ENCODE measurements around the gene GNAQ. TPM values are rescaled to one million over a fixed set of nuclear protein-coding genes. Genes with fewer than 3 reads are reported as not detected.

GNAQ gene
- polyA plus RNA-seq, 2 of the 4 experiments (the other 2 are of a cell fraction): 17.9 to 60.0 TPM

- CTCF ChIA-PET: interaction anchor here (1.1 to 1.2 kb wide), 2 partner anchors 16 to 84 kb away, joined by 3 read pairs; no protein-coding TSS in a partner anchor
- POLR2A ChIA-PET: no interaction called here
- ATAC-seq (no peak), FAIRE-seq (peak; percentile 46), DNase-seq (ENCODE audit: low read depth in 1 of 2, low spot score in 1 of 2) (no peak)
- Histone ChIP-seq H3K27ac (no peak overlapping the region), H3K4me3 (no peak overlapping the region), H3K4me2 (no peak overlapping the region), H3K9me3 (no peaks in the 10 kb centered on the region), H3K4me1 (peaks cover 25% of the 10 kb centered on the region)
- no peak for TF ChIP-seq RFX5 (IDR thresholded peaks at IDR 0.05)
- TF ChIP-seq NFE2L2 (conservative IDR thresholded peaks at IDR 0.05; ENCODE audit: low read length): no peak
- TF ChIP-seq, protein P1, sequence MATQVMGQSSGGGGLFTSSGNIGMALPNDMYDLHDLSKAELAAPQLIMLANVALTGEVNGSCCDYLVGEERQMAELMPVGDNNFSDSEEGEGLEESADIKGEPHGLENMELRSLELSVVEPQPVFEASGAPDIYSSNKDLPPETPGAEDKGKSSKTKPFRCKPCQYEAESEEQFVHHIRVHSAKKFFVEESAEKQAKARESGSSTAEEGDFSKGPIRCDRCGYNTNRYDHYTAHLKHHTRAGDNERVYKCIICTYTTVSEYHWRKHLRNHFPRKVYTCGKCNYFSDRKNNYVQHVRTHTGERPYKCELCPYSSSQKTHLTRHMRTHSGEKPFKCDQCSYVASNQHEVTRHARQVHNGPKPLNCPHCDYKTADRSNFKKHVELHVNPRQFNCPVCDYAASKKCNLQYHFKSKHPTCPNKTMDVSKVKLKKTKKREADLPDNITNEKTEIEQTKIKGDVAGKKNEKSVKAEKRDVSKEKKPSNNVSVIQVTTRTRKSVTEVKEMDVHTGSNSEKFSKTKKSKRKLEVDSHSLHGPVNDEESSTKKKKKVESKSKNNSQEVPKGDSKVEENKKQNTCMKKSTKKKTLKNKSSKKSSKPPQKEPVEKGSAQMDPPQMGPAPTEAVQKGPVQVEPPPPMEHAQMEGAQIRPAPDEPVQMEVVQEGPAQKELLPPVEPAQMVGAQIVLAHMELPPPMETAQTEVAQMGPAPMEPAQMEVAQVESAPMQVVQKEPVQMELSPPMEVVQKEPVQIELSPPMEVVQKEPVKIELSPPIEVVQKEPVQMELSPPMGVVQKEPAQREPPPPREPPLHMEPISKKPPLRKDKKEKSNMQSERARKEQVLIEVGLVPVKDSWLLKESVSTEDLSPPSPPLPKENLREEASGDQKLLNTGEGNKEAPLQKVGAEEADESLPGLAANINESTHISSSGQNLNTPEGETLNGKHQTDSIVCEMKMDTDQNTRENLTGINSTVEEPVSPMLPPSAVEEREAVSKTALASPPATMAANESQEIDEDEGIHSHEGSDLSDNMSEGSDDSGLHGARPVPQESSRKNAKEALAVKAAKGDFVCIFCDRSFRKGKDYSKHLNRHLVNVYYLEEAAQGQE (IDR thresholded peaks at IDR 0.05): no peak
- TF ChIP-seq ZC3H11A (IDR thresholded peaks at IDR 0.05): no peak
- no peak for TF ChIP-seq ELK1 (IDR thresholded peaks at IDR 0.05; ENCODE audit: low read depth, low read length)
- no peak for TF ChIP-seq BHLHE40 (IDR thresholded peaks at IDR 0.05; ENCODE audit: low read depth, low read length)
- TF ChIP-seq CEBPB (IDR thresholded peaks at IDR 0.05): no peak
- no peak for TF ChIP-seq HES2 (IDR thresholded peaks at IDR 0.05)
- no peak for TF ChIP-seq POLR2AphosphoS2 (conservative IDR thresholded peaks at IDR 0.05; ENCODE audit: low read length)
- TF ChIP-seq HOXA7 (CRISPR knock-in tag; IDR thresholded peaks at IDR 0.05): no peak
- no peak for TF ChIP-seq RCOR1 (IDR thresholded peaks at IDR 0.05; ENCODE audit: low read depth, low read length)
- no peak for TF ChIP-seq TFCP2L1 (CRISPR knock-in tag; IDR thresholded peaks at IDR 0.05)
- TF ChIP-seq HEYL (CRISPR knock-in tag; IDR thresholded peaks at IDR 0.05): no peak
- no peak for TF ChIP-seq CTCF (IDR thresholded peaks at IDR 0.05)
- TF ChIP-seq ESRRA (IDR thresholded peaks at IDR 0.05; ENCODE audit: borderline replicate concordance, low read length): no peak
- TF ChIP-seq KDM5A (IDR thresholded peaks at IDR 0.05): no peak
- no peak for TF ChIP-seq HOXB5 (CRISPR knock-in tag; IDR thresholded peaks at IDR 0.05)
- TF ChIP-seq JUN (IDR thresholded peaks at IDR 0.05): no peak
- WGBS (ENCODE audit: missing lambda C conversion rate): 65% methylated on average over 4 of the region's 4 CpGs
Measured at GRCh38 chr9:77834898-77835488, 196.6 kb downstream of the GNAQ start.

DNA sequence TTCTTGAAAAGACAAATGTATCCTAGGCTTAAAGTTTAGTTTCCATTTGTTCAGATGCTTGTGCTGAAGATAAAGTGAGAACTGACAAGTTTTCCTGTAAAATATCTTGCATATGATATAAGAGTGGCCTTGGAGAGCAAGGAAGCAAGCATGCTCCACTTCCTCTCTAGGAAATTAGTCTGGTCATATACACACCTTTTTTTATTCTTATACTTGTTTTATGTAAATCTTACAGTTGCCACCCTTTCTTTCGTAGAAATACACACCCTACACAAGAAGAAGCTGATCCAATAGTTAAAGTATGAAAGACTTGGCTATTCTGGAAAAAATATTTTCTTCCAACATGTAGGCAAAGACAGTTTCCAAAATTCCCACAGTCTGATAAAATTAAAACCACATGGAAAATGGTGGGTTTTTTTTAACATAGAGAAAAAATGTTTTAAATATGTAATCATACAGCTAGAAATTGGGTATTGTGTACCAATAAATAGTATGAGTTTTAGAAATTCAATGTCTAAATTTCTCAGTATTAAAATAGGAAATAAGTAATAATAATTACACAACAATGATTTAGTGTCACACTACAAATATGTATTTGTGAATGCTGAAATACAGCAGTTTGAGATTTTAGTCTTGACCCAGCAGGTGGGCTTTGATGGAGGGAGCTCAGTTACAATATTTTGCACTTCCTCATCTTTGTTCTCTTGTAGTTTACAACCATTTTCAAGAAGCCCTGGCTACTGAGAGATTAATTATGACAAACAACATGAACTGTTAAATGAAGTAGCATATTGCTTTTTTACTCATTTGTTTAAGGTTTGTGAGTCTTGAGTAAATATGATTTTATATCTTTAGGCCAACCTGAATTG lies 197.8 kb downstream of the GNAQ start:
- no peak for FAIRE-seq
- Histone ChIP-seq H3K4me1 (peaks cover 16% of the 10 kb centered on the region), H3K4me2 (no peak overlapping the region), H3K9me3 (no peaks in the 10 kb centered on the region), H3K27ac (no peak overlapping the region), H3K4me3 (no peak overlapping the region)
- TF ChIP-seq NPAS2 (CRISPR knock-in tag; IDR thresholded peaks at IDR 0.05; ENCODE audit: borderline replicate concordance): no peak
- TF ChIP-seq TP53 (CRISPR knock-in tag; IDR thresholded peaks at IDR 0.05): no peak
- no peak for TF ChIP-seq CEBPB (IDR thresholded peaks at IDR 0.05)
- no peak for TF ChIP-seq HES2 (IDR thresholded peaks at IDR 0.05)
- no peak for TF ChIP-seq ZSCAN20 (CRISPR knock-in tag; IDR thresholded peaks at IDR 0.05)
- TF ChIP-seq POLR2AphosphoS2 (conservative IDR thresholded peaks at IDR 0.05; ENCODE audit: low read length): no peak
- no peak for TF ChIP-seq NFE2L2 (conservative IDR thresholded peaks at IDR 0.05; ENCODE audit: low read length)
- no peak for DNase-seq (ENCODE audit: low read depth in 1 of 2, low spot score in 1 of 2)
- no peak for ATAC-seq
- ChIA-PET POLR2A (no interaction called here), CTCF (interaction anchor here (1.0 to 2.6 kb wide), 3 partner anchors 8 to 16 kb away, joined by 3 to 13 read pairs (median 4); no protein-coding TSS in a partner anchor)
- WGBS (ENCODE audit: missing lambda C conversion rate): 93% methylated on average over 1 of the region's 1 CpG
